Spleen (tissue), 11 donors: ENCODE data around the gene KPNA1. TPM values are rescaled to one million over a fixed set of nuclear protein-coding genes. Genes with fewer than 3 reads are reported as not detected.
A peak's percentile ranks its signal among the peaks of the same experiment; 100 is the strongest.

ENCODE experiments used
- DNase-seq: peaks from one replicate; pipeline ENCODE4 v3.0.0-alpha.2; 2020
- H3K27ac ChIP-seq, 8 donors: fragments of 200-600 bp; sonication (generic) in 7 of 8; 1 replicate in 4 of 8; 2 replicates in 4 of 8; pipeline versions ENCODE4 v1.5.0 to v1.8.0; 2016 to 2021; ENCODE audit warnings: inconsistent platforms in 4 of 8, mild to moderate bottlenecking in 4 of 8, moderate library complexity in 1 of 8
- H3K27me3 ChIP-seq, 7 donors: fragments of 200-600 bp; sonication (generic) in 6 of 7; replicated peaks in 1 of 7; 1 replicate in 4 of 7; 2 replicates in 3 of 7; pipeline versions ENCODE4 v1.5.0 to v1.8.0; 2016 to 2021; ENCODE audit warnings: inconsistent platforms in 3 of 7, mild to moderate bottlenecking in 1 of 7
- H3K36me3 ChIP-seq, 6 donors: fragments of 200-600 bp; sonication (generic) in 5 of 6; 1 replicate in 4 of 6; 2 replicates in 2 of 6; pipeline versions ENCODE4 v1.5.0 to v1.8.0; 2016 to 2021; ENCODE audit warnings: inconsistent platforms in 2 of 6
- H3K4me1 ChIP-seq, 6 donors: fragments of 200-600 bp; sonication (generic) in 5 of 6; 1 replicate in 3 of 6; 2 replicates in 3 of 6; pipeline versions ENCODE4 v1.5.0 to v1.8.0; 2016 to 2021; ENCODE audit warnings: inconsistent platforms in 3 of 6
- H3K4me3 ChIP-seq, 8 donors: fragments of 200-600 bp; sonication (generic) in 7 of 8; 1 replicate in 4 of 8; 2 replicates in 4 of 8; pipeline versions ENCODE4 v1.5.0 to v1.8.0; 2016 to 2021; ENCODE audit warnings: inconsistent platforms in 4 of 8, mild to moderate bottlenecking in 4 of 8, moderate library complexity in 2 of 8
- H3K9me3 ChIP-seq, 8 donors: fragments of 200-600 bp; sonication (generic) in 7 of 8; 1 replicate in 4 of 8; 2 replicates in 4 of 8; pipeline versions ENCODE4 v1.5.0 to v1.8.0; 2016 to 2021; ENCODE audit warnings: inconsistent platforms in 4 of 8
- POLR2A ChIP-seq, 3 donors: fragments of 450-650 bp; IDR thresholded peaks; one replicate each; pipeline ENCODE4 v1.5.1; 2017; ENCODE audit warnings: antibody characterized with exemption in 3 of 3, mild to moderate bottlenecking in 1 of 3
- POLR2AphosphoS5 ChIP-seq, 3 donors: sonication (generic); formaldehyde crosslinking; IDR thresholded peaks; one replicate each; pipeline ENCODE4 v1.5.1; 2017; ENCODE audit warnings: antibody characterized with exemption in 3 of 3
- WGBS, 5 donors: extraction: QIAGEN DNeasy Blood & Tissue Kit in 3 of 5; methylation state at CpG; one replicate each; pipeline versions ENCODE4 v1.1.5 to v1.1.7; 2013 to 2018; 5-methylcytosine and 5-hydroxymethylcytosine counted together
- intact Hi-C: fragments of 100-400 bp; cut with DNase I; formaldehyde crosslinking; loops from one replicate; pipeline ENCODE4 v1.15.0; 2023; ENCODE audit warnings: low total_unique reads
- polyA plus RNA-seq, 3 donors: library from polyadenylated mRNA; stranded (reverse); fragments of 200-250 nt; gene quantifications; one replicate each; pipeline ENCODE4 v1.2.1, GENCODE V29; 2013
- total RNA-seq, 7 donors: library from RNA; depleted of rRNA in 3 of 7; stranded (reverse); fragments of >200 nt in 3 of 7; fragmentation: NEBNext Ultra II Directional in 4 of 7; extraction: Animal tissue kit (Norgen Biotek cat#: 25700) in 4 of 7; gene quantifications; one replicate each; pipeline versions ENCODE4 v1.1.0 to v1.2.1, GENCODE V29; 2016 to 2021
- TF ChIP-seq, protein P1 (sequence below), 11 experiments: fragments of 200-600 bp in 7 of 11; fragments of 450-650 bp in 4 of 11; sonication (generic) in 4 of 11; IDR thresholded peaks in 8 of 11; conservative IDR thresholded peaks in 3 of 11; 1 replicate in 7 of 11; 2 replicates in 4 of 11; pipeline versions ENCODE4 v1.4.0 to v1.8.0; 2016 to 2021; ENCODE audit warnings: antibody characterized with exemption in 11 of 11, inconsistent platforms in 4 of 11, mild to moderate bottlenecking in 1 of 11
- donor health status: healthy with polysubstance abuse.
- donor health status: DM: no; HTN: no; CAD: no; lungs with moderate emphysema.
- donor health status: DM: no; HTN: no; CAD: no.
- donor health status: Bipolar disorder and iron deficiency.
- donor health status: healthy.
- donor health status: DM: no; HTN: no; CAD: no.
- donor health status: DM: yes; HTN: yes; CAD: no.

Gene KPNA1
- total and polyA plus RNA-seq, 10 donors: 8.5 to 74.4 (median 45.7) TPM

DNA sequence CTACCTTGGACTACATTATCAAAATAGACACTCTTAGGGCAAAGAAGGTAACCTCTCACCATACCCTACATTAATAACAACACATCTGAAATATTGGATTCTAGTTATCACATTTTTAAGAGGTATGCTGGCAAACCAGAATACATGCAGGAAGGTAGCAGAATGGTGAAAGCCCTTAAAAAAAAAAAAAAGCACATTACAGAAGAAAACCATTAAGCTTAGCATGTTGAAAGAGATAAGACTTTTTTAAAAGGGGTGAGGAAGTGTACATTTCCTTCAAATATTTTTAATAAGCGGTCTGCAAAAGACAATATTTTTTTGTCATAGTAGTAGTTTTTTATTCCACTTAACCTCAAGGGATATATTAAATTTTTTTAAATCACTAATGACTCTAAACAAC, 52.3 kb downstream of the KPNA1 start:
- intact Hi-C loops: no loop called here
- Histone ChIP-seq H3K4me3 (no peak overlapping the region), H3K9me3 (no peaks in the 10 kb centered on the region), H3K4me1 (no peaks in the 10 kb centered on the region), H3K27me3 (no peaks in the 10 kb centered on the region), H3K27ac (no peak overlapping the region), H3K36me3 (peaks cover 0 to 99% (median 59%) of the 10 kb centered on the region in 6 donors)
- no peak for DNase-seq
- 54 to 83% (median 73%) methylated on average over 1 of the region's 1 CpG for WGBS, 5 donors
- no peak for TF ChIP-seq POLR2A (IDR thresholded peaks at IDR 0.05)
- TF ChIP-seq POLR2AphosphoS5 (IDR thresholded peaks at IDR 0.05): no peak
- TF ChIP-seq, protein P1, sequence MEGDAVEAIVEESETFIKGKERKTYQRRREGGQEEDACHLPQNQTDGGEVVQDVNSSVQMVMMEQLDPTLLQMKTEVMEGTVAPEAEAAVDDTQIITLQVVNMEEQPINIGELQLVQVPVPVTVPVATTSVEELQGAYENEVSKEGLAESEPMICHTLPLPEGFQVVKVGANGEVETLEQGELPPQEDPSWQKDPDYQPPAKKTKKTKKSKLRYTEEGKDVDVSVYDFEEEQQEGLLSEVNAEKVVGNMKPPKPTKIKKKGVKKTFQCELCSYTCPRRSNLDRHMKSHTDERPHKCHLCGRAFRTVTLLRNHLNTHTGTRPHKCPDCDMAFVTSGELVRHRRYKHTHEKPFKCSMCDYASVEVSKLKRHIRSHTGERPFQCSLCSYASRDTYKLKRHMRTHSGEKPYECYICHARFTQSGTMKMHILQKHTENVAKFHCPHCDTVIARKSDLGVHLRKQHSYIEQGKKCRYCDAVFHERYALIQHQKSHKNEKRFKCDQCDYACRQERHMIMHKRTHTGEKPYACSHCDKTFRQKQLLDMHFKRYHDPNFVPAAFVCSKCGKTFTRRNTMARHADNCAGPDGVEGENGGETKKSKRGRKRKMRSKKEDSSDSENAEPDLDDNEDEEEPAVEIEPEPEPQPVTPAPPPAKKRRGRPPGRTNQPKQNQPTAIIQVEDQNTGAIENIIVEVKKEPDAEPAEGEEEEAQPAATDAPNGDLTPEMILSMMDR (IDR thresholded peaks at IDR 0.05 in 8 of 11, conservative IDR thresholded peaks at IDR 0.05 in 3 of 11): no peak

DNA sequence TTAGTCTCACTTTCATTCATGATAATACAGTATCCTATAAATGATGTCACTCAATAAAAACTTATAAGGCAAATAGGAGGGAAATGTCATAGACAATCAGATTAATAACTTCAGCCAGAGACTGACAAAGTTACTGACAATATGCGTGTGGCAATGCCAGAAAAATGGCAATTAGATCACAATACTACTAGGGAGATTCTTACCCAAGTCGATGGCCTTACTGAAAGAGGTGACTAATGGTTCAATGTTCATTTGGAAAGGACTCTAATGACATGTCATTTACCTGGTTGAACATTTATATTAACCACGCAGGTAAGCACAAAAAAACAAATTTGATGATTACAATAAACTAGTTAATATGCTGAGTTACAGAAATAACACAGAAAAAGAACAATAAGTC, 52.9 kb downstream of the KPNA1 start:
- peaks cover 0 to 100% (median 63%) of the 10 kb centered on the region in 6 donors for H3K36me3 ChIP-seq

DNA sequence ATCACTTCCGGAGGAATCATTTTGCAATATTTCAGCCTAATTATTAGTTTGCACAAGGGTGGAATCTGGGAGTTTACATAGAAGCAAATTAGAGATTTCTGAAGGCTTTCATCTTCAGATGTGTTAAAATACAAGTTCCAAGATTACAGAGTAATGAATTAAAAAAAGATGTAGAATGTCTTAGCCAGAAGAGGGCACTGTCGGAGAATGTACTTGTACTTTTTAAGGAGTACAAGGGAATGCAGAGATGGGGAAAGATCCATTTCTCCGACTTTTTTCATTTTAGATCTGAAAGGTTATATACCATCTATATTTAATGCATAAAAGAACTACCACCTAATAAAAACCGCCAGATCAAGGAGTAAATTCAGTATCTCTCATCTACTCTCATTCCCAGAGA, 55.7 kb downstream of the KPNA1 start:
- DNase-seq: no peak
- H3K36me3 ChIP-seq: peaks cover 0 to 100% (median 60%) of the 10 kb centered on the region in 6 donors
- H3K27ac ChIP-seq: no peak overlapping the region
- intact Hi-C loops: no loop called here
- H3K27me3 ChIP-seq: no peaks in the 10 kb centered on the region
- 49 to 64% (median 58%) methylated on average over 4 of the region's 4 CpGs for WGBS, 5 donors
- no peaks in the 10 kb centered on the region for H3K9me3 ChIP-seq
- TF ChIP-seq POLR2A (IDR thresholded peaks at IDR 0.05): no peak
- TF ChIP-seq POLR2AphosphoS5 (IDR thresholded peaks at IDR 0.05): no peak
- TF ChIP-seq, protein P1 (IDR thresholded peaks at IDR 0.05 in 8 of 11, conservative IDR thresholded peaks at IDR 0.05 in 3 of 11): peak in 2 of 11 experiments; percentile 14 to 20
- H3K4me3 ChIP-seq: no peak overlapping the region
- no peaks in the 10 kb centered on the region for H3K4me1 ChIP-seq

More for the DNA sequence above, 52.9 kb downstream of the KPNA1 start:
- Histone ChIP-seq H3K27me3 (no peaks in the 10 kb centered on the region), H3K4me1 (no peaks in the 10 kb centered on the region), H3K9me3 (no peaks in the 10 kb centered on the region), H3K27ac (no peak overlapping the region), H3K4me3 (no peak overlapping the region)
- WGBS, 5 donors: 73 to 87% (median 78%) methylated on average over 3 of the region's 3 CpGs
- DNase-seq: no peak
- intact Hi-C loops: no loop called here
- TF ChIP-seq, protein P1 (IDR thresholded peaks at IDR 0.05 in 8 of 11, conservative IDR thresholded peaks at IDR 0.05 in 3 of 11): no peak
- TF ChIP-seq POLR2A (IDR thresholded peaks at IDR 0.05) (no peak), POLR2AphosphoS5 (IDR thresholded peaks at IDR 0.05) (no peak)

DNA sequence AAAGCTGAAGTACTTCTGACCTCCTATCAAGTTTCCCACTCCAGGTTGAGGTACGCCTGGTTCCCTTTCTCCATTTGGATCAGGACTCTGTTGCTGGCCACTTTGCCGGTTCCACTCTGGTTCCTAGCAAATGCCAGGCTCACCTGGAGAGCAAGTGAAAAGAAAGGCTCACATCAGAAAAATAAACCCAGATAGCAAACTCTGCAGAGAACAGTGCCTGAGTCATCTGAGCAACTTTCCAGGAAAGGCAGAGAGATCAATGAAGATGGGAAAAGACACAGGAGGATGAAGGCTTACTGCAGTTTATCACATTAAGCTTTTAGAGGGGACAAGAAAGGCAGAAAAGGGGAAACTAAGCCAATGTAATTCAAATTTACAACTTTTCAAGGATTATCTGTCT, 57.0 kb downstream of the KPNA1 start:
- TF ChIP-seq POLR2AphosphoS5 (IDR thresholded peaks at IDR 0.05): no peak
- intact Hi-C loops: no loop called here
- Histone ChIP-seq H3K4me1 (no peaks in the 10 kb centered on the region), H3K4me3 (no peak overlapping the region), H3K27me3 (no peaks in the 10 kb centered on the region), H3K9me3 (no peaks in the 10 kb centered on the region), H3K27ac (no peak overlapping the region), H3K36me3 (peaks cover 0 to 100% (median 63%) of the 10 kb centered on the region in 6 donors)
- WGBS, 5 donors: 95 to 98% (median 96%) methylated on average over 2 of the region's 2 CpGs
- DNase-seq: no peak

DNA sequence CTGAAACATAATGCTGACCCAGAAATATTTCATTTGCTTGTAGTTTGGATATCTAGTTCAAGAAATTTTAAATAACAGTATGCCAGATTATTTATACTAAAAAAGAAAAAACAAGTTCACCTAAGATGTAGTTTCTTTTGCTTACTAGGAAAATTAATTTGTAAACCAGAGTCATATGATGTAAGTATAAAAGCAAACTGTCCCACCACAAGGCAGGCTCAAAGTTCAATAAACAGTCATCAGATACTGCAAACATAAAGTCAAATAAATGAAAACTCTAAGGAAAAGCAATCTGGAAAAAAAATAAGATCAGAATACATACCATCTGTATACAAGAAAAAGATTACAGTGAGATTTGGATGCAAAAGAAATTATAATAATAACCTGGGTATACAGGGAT, 58.7 kb downstream of the KPNA1 start:
- intact Hi-C loops: no loop called here
- peaks cover 0 to 97% (median 67%) of the 10 kb centered on the region in 6 donors for H3K36me3 ChIP-seq

More for the DNA sequence above, 58.7 kb downstream of the KPNA1 start:
- H3K27me3 ChIP-seq: no peaks in the 10 kb centered on the region
- no peaks in the 10 kb centered on the region for H3K9me3 ChIP-seq
- no peak for DNase-seq
- no peak overlapping the region for H3K4me3 ChIP-seq
- TF ChIP-seq POLR2AphosphoS5 (IDR thresholded peaks at IDR 0.05): no peak
- H3K27ac ChIP-seq: no peak overlapping the region
- no peaks in the 10 kb centered on the region for H3K4me1 ChIP-seq
